HG02943 (cell line): ENCODE data around the gene ZSWIM2.
"Not testable (repeated sequence)": the region's sequence is repeated elsewhere in the genome, so short reads cannot be mapped to it uniquely, and the experiment has no call there.

ENCODE experiments used
- ATAC-seq: cut with Tn5 transposase; IDR thresholded peaks from one replicate; pipeline ENCODE4 v1.9.1; 2021; ENCODE audit warnings: mild to moderate bottlenecking, low read depth, moderate library complexity; ENCODE audit not compliant: unreplicated experiment

ZSWIM2 gene, protein sequence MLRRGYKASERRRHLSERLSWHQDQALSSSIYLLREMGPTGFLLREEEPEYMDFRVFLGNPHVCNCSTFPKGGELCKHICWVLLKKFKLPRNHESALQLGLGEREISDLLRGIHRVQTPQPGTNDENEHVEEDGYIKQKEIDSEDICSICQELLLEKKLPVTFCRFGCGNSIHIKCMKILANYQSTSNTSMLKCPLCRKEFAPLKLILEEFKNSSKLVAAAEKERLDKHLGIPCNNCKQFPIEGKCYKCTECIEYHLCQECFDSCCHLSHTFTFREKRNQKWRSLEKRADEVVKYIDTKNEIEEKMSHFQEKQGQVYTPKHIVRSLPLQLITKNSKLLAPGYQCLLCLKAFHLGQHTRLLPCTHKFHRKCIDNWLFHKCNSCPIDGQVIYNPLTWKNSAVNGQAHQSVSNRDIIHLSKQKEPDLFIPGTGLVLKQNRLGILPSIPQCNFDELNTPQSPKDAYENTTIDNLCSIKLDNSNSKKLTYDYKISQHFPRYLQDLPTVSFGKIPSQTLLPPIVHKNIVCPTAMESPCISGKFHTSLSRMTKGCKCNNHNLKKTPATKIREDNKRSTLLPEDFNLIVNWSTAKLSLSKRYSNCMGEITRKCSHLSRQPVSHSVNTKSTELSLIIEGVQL

DNA sequence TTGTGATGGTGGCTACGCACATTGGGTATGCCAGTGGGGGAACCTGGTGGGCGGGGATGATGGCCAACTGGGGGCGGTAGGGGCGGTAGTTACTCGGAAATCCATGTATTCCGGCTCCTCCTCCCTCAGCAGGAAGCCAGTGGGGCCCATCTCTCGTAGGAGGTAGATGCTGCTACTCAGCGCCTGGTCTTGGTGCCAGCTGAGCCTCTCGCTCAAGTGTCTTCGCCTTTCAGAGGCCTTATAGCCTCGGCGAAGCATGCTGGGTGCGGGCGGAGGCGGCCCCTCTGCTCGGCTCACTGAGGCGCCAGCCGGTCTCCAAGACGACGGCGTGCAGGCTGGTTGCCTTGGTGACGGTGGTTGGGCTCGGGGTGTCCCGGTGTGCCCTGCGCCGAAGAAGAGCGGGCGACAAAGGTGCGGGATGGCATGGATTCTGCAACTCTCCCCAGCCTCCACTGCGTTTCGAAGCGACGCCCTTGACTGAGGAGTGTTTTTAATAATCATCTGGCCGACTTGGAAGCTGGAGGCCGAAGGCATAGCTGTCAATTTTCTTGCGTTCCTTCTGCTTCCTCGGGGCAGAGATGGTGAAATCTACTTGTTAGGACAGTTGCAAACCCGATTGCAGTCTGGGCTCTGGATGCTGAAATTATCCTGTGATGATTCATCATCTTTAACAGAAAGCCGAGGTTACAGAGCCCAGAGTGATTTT is at the start of gene ZSWIM2:
TSS of gene ZSWIM2 (minus strand) at position 298 of the 706 bp plus-strand sequence. CDS start at position 258, 40 bp downstream.
- peak; percentile 68 for ATAC-seq

- ATAC-seq: not testable (repeated sequence)
These were observed 47.2 kb upstream of the ZSWIM2 start for GRCh38 chr2:186896220-186896619.

DNA sequence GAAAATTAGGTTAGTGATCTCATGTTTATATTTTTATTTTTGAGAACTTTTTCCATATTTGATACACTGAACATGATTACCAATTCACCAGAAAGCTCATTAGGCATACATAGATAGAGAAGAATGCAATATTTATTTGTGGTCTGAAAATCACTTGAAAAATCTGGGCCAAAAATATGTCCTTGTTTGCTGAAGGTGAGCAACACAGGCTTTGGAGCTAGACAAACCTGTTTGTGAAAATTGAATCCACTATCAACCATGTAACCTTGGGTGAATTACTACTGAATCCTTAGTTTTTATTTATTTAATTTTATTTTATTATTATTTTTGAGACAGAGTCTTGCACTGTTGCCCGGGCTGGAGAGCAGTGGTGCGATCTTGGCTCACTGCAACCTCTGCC is 46.5 kb upstream of the ZSWIM2 start:
- no peak for ATAC-seq

DNA sequence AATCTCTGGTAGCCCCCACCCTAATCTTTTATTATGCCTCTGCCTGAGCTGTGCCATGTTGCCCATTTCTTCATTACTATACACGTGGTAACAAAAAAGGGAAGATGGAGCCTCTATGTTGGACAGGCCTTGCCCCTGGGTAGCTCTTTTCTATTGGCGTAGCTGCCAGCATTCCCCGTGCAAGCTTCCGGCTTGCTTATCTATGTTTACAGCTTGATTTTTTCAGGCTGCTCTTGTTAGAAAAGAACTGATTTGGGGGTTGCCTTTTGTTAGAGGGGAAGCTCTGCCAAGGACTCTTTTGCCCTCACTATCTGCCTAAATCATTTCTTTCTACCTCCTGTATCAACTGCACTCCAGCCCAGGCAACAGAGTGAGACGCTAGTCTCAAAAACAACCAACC is 45.5 kb upstream of the ZSWIM2 start:
- ATAC-seq: no peak

- ATAC-seq: no peak
These were observed 43.9 kb upstream of the ZSWIM2 start for GRCh38 chr2:186892821-186893220.

GRCh38 chr2:186891185-186891621 is 42.2 kb upstream of the ZSWIM2 start:
- no peak for ATAC-seq

- no peak for ATAC-seq
These were observed 40.3 kb upstream of the ZSWIM2 start for GRCh38 chr2:186889101-186889879.

GRCh38 chr2:186887107-186888090 is 38.4 kb upstream of the ZSWIM2 start:
- ATAC-seq: no peak

DNA sequence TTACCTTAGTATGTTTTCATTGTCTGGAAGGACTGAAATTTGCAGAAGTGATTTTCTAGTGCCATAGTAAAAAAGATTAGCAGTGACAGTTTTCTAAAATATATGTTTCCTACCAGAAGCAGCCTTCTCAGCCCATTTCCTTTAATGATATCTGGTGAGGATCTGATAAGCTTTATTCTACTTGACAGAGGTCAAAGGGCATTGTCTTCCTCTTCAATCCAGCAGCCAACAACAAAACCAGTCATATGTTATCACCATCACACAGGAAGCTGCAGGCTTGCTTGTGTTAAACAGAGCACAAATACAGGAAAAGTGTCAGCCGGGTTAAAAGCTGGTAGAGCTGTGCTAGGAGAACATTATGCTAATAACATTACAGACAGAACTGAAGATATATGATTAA is 35.6 kb upstream of the ZSWIM2 start:
- ATAC-seq: no peak

DNA sequence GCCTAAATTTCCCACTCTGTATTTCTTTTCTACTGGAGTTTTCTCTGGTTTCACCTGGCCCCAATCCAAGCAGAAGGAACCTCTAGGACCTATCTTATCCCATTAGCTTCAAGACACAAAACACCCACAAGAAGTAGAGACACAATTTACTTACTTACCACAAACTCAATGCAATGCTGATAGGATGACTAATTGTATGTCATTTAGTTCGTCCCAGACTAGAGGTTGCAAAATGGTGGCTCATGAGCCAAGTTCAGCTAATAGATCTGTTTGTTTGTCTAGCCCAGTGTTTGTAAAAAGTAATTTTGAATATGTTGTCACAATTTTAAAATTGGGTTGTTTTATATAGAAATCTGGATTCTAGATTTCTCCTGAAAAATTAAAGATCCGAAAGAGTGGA is 34.7 kb upstream of the ZSWIM2 start:
- no peak for ATAC-seq

GRCh38 chr2:186882511-186883071 is 33.6 kb upstream of the ZSWIM2 start:
- ATAC-seq: no peak

- no peak for ATAC-seq
These were observed 32.7 kb upstream of the ZSWIM2 start for GRCh38 chr2:186881660-186882059.

- ATAC-seq: no peak
These were observed 30.3 kb upstream of the ZSWIM2 start for GRCh38 chr2:186879312-186879711.

GRCh38 chr2:186874713-186875112 is 25.7 kb upstream of the ZSWIM2 start:
- ATAC-seq: no peak

- no peak for ATAC-seq
These were observed 22.9 kb upstream of the ZSWIM2 start for GRCh38 chr2:186871881-186872280.

GRCh38 chr2:186868344-186868743 is 19.4 kb upstream of the ZSWIM2 start:
- no peak for ATAC-seq

GRCh38 chr2:186862869-186863709 is 14.1 kb upstream of the ZSWIM2 start:
- ATAC-seq: no peak

- no peak for ATAC-seq
These were observed 6.2 kb upstream of the ZSWIM2 start for GRCh38 chr2:186855216-186855615.
